OCI-LY1 (cell line): ENCODE measurements around the gene WDR93.

Experiments
- H2AFZ ChIP-seq: fragments of 200-600 bp; sonication (generic), shearing (Covaris generic); 2 replicates; pipeline ENCODE4 v1.6.0; 2014; ENCODE audit warnings: antibody characterized with exemption, mild to moderate bottlenecking, low read length
- H3F3A ChIP-seq: fragments of 200-600 bp; sonication (generic), shearing (Covaris generic); 2 replicates; pipeline ENCODE4 v1.6.0; 2014; ENCODE audit warnings: mild to moderate bottlenecking, antibody characterized with exemption, low read length, moderate library complexity; ENCODE audit not compliant: insufficient read depth
- H3K27ac ChIP-seq: fragments of 200-600 bp; sonication (generic); 2 replicates; pipeline ENCODE4 v1.5.1; 2014; ENCODE audit warnings: low read length, mixed run types, mild to moderate bottlenecking, low read depth; ENCODE audit not compliant: poor library complexity, severe bottlenecking
- H3K27me3 ChIP-seq: fragments of 200-600 bp; sonication (generic); 2 replicates; pipeline ENCODE4 v1.6.0; 2014; ENCODE audit warnings: antibody characterized with exemption, mild to moderate bottlenecking, low read length, moderate library complexity; ENCODE audit not compliant: insufficient read depth
- H3K36me3 ChIP-seq: fragments of 200-600 bp; sonication (generic); 2 replicates; pipeline ENCODE4 v1.6.1; 2014; ENCODE audit warnings: mild to moderate bottlenecking, antibody characterized with exemption, low read length, moderate library complexity, mixed read lengths; ENCODE audit not compliant: insufficient read depth
- H3K4me1 ChIP-seq: fragments of 200-600 bp; sonication (generic); 2 replicates; pipeline ENCODE4 v1.5.1; 2014; ENCODE audit warnings: mild to moderate bottlenecking, low read length, moderate library complexity; ENCODE audit not compliant: insufficient read depth, severe bottlenecking
- H3K4me2 ChIP-seq: fragments of 200-600 bp; sonication (generic), shearing (Covaris generic); 2 replicates; pipeline ENCODE4 v1.6.1; 2014; ENCODE audit warnings: low read length
- H3K4me3 ChIP-seq: fragments of 200-600 bp; sonication (generic); 2 replicates; pipeline ENCODE4 v1.5.1; 2014; ENCODE audit warnings: low read length, low read depth, mild to moderate bottlenecking, mixed read lengths; ENCODE audit not compliant: poor library complexity, severe bottlenecking
- H3K79me2 ChIP-seq: fragments of 200-600 bp; shearing (Covaris generic); 2 replicates; pipeline ENCODE4 v1.6.1; 2016; ENCODE audit warnings: mixed run types, low read length, mixed read lengths; ENCODE audit not compliant: insufficient read depth
- H3K9ac ChIP-seq: fragments of 200-600 bp; sonication (generic), shearing (Covaris generic); 2 replicates; pipeline ENCODE4 v1.6.1; 2014; ENCODE audit warnings: mild to moderate bottlenecking, low read length, mixed read lengths
- H3K9me2 ChIP-seq: fragments of 200-600 bp; sonication (generic), shearing (Covaris generic); 2 replicates; pipeline ENCODE4 v1.6.1; 2014; ENCODE audit warnings: low read depth, mild to moderate bottlenecking, low read length, mixed read lengths
- H3K9me3 ChIP-seq: fragments of 200-600 bp; shearing (Covaris generic); 2 replicates; pipeline ENCODE4 v1.6.1; 2014; ENCODE audit warnings: low read length, mixed read lengths
- H4K20me1 ChIP-seq: fragments of 200-600 bp; sonication (generic), shearing (Covaris generic); 2 replicates; pipeline ENCODE4 v1.6.0; 2016; ENCODE audit warnings: mild to moderate bottlenecking, low read length; ENCODE audit not compliant: insufficient read depth
- EZH2 ChIP-seq: fragments of 200-600 bp; sonication (generic), shearing (Covaris generic); IDR thresholded peaks from 2 replicates; pipeline ENCODE4 v1.8.0; 2017; ENCODE audit warnings: borderline replicate concordance, mixed run types, mild to moderate bottlenecking, antibody characterized with exemption, low read length, moderate library complexity, mixed read lengths
- TF ChIP-seq, protein P1 (sequence below): fragments of 200-600 bp; sonication (generic), shearing (Covaris generic); IDR thresholded peaks from 2 replicates; pipeline ENCODE4 v1.5.1; 2017; ENCODE audit warnings: mild to moderate bottlenecking, antibody characterized with exemption, low read length, moderate library complexity, mixed read lengths

Gene WDR93

DNA sequence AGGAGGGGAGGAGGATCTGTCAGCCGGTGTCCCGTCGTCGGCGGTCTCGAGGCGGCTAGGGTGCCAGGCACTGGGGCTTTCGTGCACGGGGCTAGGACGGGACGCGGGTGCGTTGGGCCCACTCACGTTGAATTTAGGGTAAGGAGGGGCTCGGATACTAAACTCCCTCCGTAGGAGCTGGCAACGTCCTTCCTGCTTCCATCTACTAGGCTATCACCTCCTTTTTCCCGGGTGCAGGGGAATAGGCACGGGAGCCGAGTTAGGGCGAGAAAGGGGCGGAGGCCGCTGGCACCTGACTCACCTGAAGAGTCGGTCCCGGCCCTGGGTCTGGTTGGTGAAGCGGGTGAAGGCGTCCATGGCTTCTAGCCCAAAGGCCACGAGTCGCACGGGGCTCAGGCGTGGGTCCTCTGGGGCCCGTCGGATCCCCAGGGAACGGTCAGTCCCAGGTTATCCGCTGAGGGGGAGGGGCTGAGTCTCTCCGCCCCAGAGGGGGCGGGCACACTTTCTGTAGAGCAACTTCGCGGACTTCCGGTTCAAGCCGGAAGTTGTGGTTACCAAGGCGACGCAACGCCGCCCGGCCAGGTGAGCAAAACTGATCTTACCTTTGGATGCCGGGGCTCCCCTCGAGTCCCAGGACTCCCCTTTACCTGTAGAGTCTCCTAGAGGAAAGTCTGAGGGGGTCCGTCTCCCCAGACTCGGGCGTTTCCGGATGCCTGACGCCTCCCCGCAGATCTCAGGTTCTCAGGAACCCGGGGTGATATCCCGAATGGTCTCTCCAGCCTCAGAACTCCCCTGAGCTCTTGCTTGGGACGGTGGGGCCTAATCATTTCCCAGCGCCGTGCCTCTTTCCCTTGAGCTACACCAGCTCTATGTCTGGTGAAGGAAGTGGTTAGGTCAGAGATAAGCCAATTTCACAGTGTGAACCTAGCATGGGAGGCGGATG, at the start of gene WDR93, which contains the start of gene PEX11A:
Gene WDR93, plus strand, starts transcription at position 536 of the 943 bp plus-strand sequence. CDS start 10,936 bp downstream, outside the sequence.
Gene PEX11A, minus strand, starts transcription at position 479 of the 943 bp plus-strand sequence. Its CDS starts 122 bp downstream, at position 357.
- no peak for TF ChIP-seq EZH2
- H3K27ac ChIP-seq = no peak within 1 kb of the TSS

DNA sequence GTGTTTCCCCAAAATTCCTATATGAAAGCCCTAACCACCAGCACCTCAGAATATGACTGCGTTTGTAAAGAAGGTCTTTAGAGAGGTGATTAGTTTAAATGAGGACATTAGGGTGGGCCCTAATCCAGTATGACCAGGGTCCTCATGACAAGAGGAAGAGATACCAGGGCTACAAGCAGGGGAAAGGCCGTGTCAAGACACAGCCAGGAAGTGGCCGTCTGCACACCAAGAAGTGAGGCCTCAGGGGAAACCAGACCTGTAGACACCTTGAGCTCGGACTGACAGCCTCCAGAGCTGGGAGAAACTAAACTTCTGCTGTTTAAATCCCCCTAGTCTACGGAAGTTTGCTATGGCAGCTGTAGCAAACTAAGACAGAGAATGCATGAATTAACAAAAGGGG, 49.6 kb upstream of the WDR93 start:
- Histone ChIP-seq H3K4me1 (no peaks in the 10 kb centered on the region), H3K36me3 (no peaks in the 10 kb centered on the region), H3K9me3 (no peaks in the 10 kb centered on the region), H3K9ac (no peak overlapping the region), H2AFZ (no peak overlapping the region), H3K9me2 (no peaks in the 10 kb centered on the region), H4K20me1 (no peaks in the 10 kb centered on the region), H3F3A (no peaks in the 10 kb centered on the region), H3K27me3 (no peaks in the 10 kb centered on the region), H3K4me3 (no peak overlapping the region), H3K4me2 (no peak overlapping the region), H3K27ac (no peak overlapping the region), H3K79me2 (no peaks in the 10 kb centered on the region)
- TF ChIP-seq EZH2 = no peak
- TF ChIP-seq, protein P1, sequence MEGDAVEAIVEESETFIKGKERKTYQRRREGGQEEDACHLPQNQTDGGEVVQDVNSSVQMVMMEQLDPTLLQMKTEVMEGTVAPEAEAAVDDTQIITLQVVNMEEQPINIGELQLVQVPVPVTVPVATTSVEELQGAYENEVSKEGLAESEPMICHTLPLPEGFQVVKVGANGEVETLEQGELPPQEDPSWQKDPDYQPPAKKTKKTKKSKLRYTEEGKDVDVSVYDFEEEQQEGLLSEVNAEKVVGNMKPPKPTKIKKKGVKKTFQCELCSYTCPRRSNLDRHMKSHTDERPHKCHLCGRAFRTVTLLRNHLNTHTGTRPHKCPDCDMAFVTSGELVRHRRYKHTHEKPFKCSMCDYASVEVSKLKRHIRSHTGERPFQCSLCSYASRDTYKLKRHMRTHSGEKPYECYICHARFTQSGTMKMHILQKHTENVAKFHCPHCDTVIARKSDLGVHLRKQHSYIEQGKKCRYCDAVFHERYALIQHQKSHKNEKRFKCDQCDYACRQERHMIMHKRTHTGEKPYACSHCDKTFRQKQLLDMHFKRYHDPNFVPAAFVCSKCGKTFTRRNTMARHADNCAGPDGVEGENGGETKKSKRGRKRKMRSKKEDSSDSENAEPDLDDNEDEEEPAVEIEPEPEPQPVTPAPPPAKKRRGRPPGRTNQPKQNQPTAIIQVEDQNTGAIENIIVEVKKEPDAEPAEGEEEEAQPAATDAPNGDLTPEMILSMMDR = no peak

More for the DNA sequence above, at the start of gene WDR93, which contains the start of gene PEX11A:
- H2AFZ ChIP-seq = peak within 1 kb of the TSS; percentile 71; the same call in 1 of the 2 replicates
- H3K27me3 ChIP-seq = no peaks in the 10 kb centered on the region
- no peaks in the 10 kb centered on the region for H3F3A ChIP-seq
- peaks cover 6% of the 10 kb centered on the region for H3K4me1 ChIP-seq
- H3K9ac ChIP-seq = peak within 1 kb of the TSS; percentile 38; the same call in 1 of the 2 replicates
- peak within 1 kb of the TSS; percentile 72 for H3K4me2 ChIP-seq
- peak within 1 kb of the TSS; percentile 73 for H3K4me3 ChIP-seq
- no peaks in the 10 kb centered on the region for H3K79me2 ChIP-seq
- H3K9me2 ChIP-seq = no peaks in the 10 kb centered on the region
- H3K36me3 ChIP-seq = no peaks in the 10 kb centered on the region
- no peaks in the 10 kb centered on the region for H3K9me3 ChIP-seq
- no peaks in the 10 kb centered on the region for H4K20me1 ChIP-seq

DNA sequence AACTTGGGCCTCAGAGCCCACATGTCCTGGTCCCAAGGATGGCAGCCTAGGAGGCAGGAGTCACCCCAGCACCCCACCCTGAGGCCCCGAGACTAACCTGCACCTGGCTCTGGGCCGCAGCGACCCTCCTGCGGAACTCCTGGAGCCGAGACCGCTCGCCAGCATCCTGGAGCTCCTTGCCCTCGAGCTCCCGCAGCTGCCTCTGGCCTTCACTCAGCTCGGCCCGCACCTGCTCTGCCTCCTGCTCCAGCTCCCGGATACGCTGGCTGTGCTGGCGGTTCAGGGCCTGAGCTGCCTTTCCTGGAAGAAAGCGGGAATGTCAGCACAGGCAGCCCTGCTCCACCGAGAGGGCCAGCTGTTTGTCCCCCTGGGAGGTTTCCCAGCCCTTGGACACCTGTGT, 48.5 kb upstream of the WDR93 start:
- Histone ChIP-seq H3K4me3 (no peak overlapping the region), H3K4me1 (no peaks in the 10 kb centered on the region), H3K36me3 (no peaks in the 10 kb centered on the region), H3F3A (no peaks in the 10 kb centered on the region), H3K27me3 (no peaks in the 10 kb centered on the region), H2AFZ (no peak overlapping the region), H3K9ac (no peak overlapping the region), H3K79me2 (no peaks in the 10 kb centered on the region), H3K9me2 (no peaks in the 10 kb centered on the region), H3K4me2 (no peak overlapping the region), H4K20me1 (no peaks in the 10 kb centered on the region), H3K27ac (no peak overlapping the region), H3K9me3 (no peaks in the 10 kb centered on the region)
- TF ChIP-seq EZH2 = no peak
- TF ChIP-seq, protein P1 = no peak
